ENCODE measurements around the gene GPRC5D.

Gene GPRC5D

DNA sequence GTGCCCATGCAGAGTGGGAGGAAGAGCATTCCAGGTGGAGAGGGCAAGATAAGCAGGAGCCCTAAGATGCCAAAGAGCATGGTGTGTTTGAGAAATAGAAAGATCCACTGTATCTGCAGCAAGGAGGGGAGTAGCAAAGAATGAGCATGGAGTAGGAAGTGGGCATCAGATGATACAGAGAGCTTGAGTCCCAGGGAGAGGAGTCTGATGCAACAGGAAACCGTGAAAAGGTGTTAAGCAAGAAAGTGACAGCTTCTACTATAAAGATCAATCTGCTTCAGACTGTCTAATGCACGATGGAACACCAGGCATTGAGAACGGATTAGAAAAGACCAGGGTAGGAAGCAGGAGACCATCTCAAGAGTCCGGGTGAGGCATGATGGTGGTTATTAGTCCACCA lies 12.3 kb upstream of the GPRC5D start:
- TF ChIP-seq, protein P1, sequence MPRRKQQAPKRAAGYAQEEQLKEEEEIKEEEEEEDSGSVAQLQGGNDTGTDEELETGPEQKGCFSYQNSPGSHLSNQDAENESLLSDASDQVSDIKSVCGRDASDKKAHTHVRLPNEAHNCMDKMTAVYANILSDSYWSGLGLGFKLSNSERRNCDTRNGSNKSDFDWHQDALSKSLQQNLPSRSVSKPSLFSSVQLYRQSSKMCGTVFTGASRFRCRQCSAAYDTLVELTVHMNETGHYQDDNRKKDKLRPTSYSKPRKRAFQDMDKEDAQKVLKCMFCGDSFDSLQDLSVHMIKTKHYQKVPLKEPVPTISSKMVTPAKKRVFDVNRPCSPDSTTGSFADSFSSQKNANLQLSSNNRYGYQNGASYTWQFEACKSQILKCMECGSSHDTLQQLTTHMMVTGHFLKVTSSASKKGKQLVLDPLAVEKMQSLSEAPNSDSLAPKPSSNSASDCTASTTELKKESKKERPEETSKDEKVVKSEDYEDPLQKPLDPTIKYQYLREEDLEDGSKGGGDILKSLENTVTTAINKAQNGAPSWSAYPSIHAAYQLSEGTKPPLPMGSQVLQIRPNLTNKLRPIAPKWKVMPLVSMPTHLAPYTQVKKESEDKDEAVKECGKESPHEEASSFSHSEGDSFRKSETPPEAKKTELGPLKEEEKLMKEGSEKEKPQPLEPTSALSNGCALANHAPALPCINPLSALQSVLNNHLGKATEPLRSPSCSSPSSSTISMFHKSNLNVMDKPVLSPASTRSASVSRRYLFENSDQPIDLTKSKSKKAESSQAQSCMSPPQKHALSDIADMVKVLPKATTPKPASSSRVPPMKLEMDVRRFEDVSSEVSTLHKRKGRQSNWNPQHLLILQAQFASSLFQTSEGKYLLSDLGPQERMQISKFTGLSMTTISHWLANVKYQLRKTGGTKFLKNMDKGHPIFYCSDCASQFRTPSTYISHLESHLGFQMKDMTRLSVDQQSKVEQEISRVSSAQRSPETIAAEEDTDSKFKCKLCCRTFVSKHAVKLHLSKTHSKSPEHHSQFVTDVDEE (CRISPR knock-in tag; IDR thresholded peaks at IDR 0.05), result no peak
- no peak for TF ChIP-seq ESRRG (CRISPR knock-in tag; IDR thresholded peaks at IDR 0.05)
- no peak for TF ChIP-seq ISL1 (CRISPR knock-in tag; IDR thresholded peaks at IDR 0.05)
- TF ChIP-seq, protein P2, sequence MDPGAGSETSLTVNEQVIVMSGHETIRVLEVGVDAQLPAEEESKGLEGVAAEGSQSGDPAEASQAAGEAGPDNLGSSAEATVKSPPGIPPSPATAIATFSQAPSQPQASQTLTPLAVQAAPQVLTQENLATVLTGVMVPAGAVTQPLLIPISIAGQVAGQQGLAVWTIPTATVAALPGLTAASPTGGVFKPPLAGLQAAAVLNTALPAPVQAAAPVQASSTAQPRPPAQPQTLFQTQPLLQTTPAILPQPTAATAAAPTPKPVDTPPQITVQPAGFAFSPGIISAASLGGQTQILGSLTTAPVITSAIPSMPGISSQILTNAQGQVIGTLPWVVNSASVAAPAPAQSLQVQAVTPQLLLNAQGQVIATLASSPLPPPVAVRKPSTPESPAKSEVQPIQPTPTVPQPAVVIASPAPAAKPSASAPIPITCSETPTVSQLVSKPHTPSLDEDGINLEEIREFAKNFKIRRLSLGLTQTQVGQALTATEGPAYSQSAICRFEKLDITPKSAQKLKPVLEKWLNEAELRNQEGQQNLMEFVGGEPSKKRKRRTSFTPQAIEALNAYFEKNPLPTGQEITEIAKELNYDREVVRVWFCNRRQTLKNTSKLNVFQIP (CRISPR knock-in tag; IDR thresholded peaks at IDR 0.05; ENCODE audit: borderline replicate concordance, low read depth), result no peak
- TF ChIP-seq ZFP3 (CRISPR knock-in tag; IDR thresholded peaks at IDR 0.05), result no peak
- TF ChIP-seq ZC3H10 (CRISPR knock-in tag; IDR thresholded peaks at IDR 0.05), result no peak
- no peak for TF ChIP-seq RARB (CRISPR knock-in tag; IDR thresholded peaks at IDR 0.05)
- TF ChIP-seq ZNF8 (CRISPR knock-in tag; IDR thresholded peaks at IDR 0.05), result no peak
- TF ChIP-seq, protein P3, sequence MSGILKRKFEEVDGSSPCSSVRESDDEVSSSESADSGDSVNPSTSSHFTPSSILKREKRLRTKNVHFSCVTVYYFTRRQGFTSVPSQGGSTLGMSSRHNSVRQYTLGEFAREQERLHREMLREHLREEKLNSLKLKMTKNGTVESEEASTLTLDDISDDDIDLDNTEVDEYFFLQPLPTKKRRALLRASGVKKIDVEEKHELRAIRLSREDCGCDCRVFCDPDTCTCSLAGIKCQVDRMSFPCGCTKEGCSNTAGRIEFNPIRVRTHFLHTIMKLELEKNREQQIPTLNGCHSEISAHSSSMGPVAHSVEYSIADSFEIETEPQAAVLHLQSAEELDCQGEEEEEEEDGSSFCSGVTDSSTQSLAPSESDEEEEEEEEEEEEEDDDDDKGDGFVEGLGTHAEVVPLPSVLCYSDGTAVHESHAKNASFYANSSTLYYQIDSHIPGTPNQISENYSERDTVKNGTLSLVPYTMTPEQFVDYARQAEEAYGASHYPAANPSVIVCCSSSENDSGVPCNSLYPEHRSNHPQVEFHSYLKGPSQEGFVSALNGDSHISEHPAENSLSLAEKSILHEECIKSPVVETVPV (CRISPR knock-in tag; IDR thresholded peaks at IDR 0.05), result no peak
- no peak for ATAC-seq

DNA sequence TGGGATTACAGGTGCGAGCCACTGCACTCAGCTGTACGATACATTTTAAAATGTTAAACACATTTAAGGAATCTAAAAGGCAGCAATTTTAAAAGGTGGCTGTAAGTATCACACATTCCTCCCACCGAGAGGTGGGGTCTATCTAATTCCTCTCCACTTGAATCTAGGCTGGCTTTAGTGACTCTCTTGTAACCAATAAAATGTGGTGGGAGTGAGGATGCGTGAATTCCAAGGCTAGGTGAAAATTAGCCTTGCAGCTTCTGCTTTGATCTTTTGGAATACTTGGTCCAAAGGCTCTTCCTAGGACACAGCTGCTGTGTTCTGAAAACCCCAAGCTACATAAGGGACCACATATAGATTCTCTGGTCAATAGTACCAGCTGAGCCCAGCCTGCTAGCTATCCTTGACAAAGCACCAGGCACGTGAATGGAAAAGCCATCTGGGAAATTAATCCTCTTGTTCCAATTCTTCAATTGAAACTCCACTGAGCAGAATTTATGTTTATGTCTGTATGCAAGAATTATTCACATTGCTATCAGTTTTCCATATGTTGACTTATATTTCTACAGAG lies 8.8 kb upstream of the GPRC5D start:
- TF ChIP-seq ESRRG (CRISPR knock-in tag; IDR thresholded peaks at IDR 0.05), result no peak
- no peak for TF ChIP-seq ARNTL (CRISPR knock-in tag; IDR thresholded peaks at IDR 0.05; ENCODE audit: borderline replicate concordance, low read depth)
- TF ChIP-seq, protein P3 (CRISPR knock-in tag; IDR thresholded peaks at IDR 0.05), result no peak
- no peak for TF ChIP-seq CSDC2 (CRISPR knock-in tag; IDR thresholded peaks at IDR 0.05)
- no peak for TF ChIP-seq PPARA (CRISPR knock-in tag; IDR thresholded peaks at IDR 0.05; ENCODE audit: borderline replicate concordance)
- TF ChIP-seq GLIS3 (CRISPR knock-in tag; IDR thresholded peaks at IDR 0.05), result no peak
- TF ChIP-seq ISL1 (CRISPR knock-in tag; IDR thresholded peaks at IDR 0.05), result no peak
- no peak for TF ChIP-seq ZC3H10 (CRISPR knock-in tag; IDR thresholded peaks at IDR 0.05)
- TF ChIP-seq ZNF565 (CRISPR knock-in tag; conservative IDR thresholded peaks at IDR 0.05; ENCODE audit: low read depth), result no peak
- TF ChIP-seq SNAI2 (CRISPR knock-in tag; IDR thresholded peaks at IDR 0.05), result no peak
- no peak for TF ChIP-seq ZNF70 (CRISPR knock-in tag; IDR thresholded peaks at IDR 0.05)
- TF ChIP-seq, protein P2 (CRISPR knock-in tag; IDR thresholded peaks at IDR 0.05; ENCODE audit: borderline replicate concordance, low read depth), result no peak
- TF ChIP-seq, protein P1 (CRISPR knock-in tag; IDR thresholded peaks at IDR 0.05), result no peak
- TF ChIP-seq ZFP3 (CRISPR knock-in tag; IDR thresholded peaks at IDR 0.05), result no peak
- TF ChIP-seq, protein P4, sequence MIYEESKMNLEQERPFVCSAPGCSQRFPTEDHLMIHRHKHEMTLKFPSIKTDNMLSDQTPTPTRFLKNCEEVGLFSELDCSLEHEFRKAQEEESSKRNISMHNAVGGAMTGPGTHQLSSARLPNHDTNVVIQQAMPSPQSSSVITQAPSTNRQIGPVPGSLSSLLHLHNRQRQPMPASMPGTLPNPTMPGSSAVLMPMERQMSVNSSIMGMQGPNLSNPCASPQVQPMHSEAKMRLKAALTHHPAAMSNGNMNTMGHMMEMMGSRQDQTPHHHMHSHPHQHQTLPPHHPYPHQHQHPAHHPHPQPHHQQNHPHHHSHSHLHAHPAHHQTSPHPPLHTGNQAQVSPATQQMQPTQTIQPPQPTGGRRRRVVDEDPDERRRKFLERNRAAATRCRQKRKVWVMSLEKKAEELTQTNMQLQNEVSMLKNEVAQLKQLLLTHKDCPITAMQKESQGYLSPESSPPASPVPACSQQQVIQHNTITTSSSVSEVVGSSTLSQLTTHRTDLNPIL (CRISPR knock-in tag; IDR thresholded peaks at IDR 0.05; ENCODE audit: low read depth), result no peak
- ATAC-seq, result no peak
